Measurements from ENCODE around the gene ZFAND2B.

Gene ZFAND2B, protein sequence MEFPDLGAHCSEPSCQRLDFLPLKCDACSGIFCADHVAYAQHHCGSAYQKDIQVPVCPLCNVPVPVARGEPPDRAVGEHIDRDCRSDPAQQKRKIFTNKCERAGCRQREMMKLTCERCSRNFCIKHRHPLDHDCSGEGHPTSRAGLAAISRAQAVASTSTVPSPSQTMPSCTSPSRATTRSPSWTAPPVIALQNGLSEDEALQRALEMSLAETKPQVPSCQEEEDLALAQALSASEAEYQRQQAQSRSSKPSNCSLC

DNA sequence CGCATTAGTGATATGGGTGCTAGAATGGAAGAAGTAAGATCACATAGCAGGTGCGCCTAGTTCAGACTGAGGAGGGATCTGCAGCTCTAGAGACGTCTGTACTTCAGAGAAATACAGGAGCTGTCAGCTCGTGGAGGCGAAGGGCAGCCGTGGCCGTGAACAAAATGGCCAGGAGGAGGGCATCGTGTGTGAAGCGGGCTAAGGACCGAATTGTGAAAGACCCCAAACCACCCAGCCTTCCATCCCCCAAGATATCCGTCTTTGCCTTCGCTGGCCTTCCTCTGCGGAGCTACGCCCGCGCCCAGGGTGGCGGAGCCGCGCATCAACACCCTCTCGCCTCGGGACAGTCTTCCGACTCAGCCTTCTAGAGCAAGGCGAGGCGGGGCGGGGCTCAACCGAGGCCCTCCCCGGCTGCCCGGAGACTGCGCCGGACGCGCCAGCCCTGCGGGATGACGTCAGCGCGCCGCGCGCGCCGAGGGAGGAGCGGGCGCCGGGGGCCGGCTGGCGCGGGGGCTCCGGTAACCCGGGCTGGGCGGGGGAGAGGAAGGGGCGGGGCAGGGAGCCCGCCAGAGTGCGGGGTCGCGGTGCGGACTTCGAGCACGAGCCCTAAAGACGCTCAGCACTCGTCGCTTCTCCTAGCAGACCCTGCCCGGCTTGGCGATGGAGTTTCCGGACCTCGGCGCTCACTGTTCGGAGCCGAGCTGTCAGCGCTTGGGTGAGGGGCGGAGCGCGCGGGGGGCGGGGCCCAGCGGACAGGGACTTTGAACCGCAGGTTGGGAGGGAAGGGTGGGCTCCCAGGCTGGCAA, at the start of gene ZFAND2B:
TSS of gene ZFAND2B (plus strand) at position 455 of the 806 bp plus-strand sequence. CDS start at position 661, 206 bp downstream.
- intact Hi-C loops (cut with DNase I), result loop anchor here (2.0 to 5.0 kb wide), 3 partner anchors 30 to 72 kb away; partner anchors contain the start of genes CNPPD1, DNAJB2 and NHEJ1

GRCh38 chr2:219157396-219157795, 49.2 kb upstream of the ZFAND2B start:
- intact Hi-C loops (cut with DNase I), result loop anchor here (5.0 to 10.0 kb wide), 3 partner anchors 100 to 273 kb away; partner anchors contain the start of gene WNT10A
- DNase-seq, result no peak

More for the DNA sequence above, at the start of gene ZFAND2B:
- peak; percentile 85 to 99 (median 97) for DNase-seq

GRCh38 chr2:219158025-219158424, 48.6 kb upstream of the ZFAND2B start:
- no peak for DNase-seq
- intact Hi-C loops (cut with DNase I), result loop anchor here (5.0 to 10.0 kb wide), 3 partner anchors 101 to 273 kb away; partner anchors contain the start of gene WNT10A

DNA sequence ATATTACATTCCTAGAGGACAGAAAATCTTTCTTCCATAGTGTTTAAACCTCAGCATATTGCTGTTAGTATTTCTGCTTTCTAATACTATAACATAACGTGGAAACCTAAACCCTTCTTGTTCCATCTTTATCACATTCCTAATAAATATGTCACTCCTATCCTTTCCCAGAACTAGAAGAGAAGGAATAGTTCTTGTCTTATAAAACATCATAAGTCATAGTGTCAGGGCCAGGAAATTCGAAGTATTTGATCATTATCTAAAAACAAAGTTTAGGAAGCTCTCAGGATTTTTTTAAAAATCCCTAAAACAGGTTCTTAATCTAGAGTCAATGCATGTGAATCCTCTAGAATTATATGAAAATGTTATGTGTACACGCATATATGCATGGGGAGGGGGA, 48.0 kb upstream of the ZFAND2B start:
- DNase-seq, result no peak
- intact Hi-C loops (cut with DNase I), result loop anchor here (5.0 to 10.0 kb wide), 3 partner anchors 101 to 274 kb away; partner anchors contain the start of gene WNT10A

DNA sequence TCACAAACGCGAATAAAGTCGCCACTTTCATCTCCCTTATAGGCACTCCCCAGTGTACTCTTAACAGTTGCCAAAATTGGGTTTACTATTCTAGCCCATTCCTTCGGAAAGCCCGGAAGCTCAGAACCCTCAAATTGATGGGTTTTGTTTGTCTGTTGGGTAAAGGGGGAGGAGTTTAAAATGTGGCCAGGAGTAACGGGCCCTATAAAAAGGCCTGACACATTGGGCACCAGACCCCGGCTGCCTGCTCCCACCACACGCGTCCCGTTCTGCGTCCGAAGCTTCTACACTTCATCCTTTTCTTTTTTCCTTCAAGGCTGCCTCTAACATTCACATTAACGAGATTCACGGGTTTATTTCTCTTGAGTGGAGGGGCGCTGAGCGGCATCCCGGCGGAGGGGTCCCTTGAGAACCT, 46.8 kb upstream of the ZFAND2B start:
- no peak for DNase-seq
- intact Hi-C loops (cut with DNase I), result loop anchor here (5.0 to 10.0 kb wide), 5 partner anchors 48 to 275 kb away; partner anchors contain the start of genes WNT10A and ZFAND2B

DNA sequence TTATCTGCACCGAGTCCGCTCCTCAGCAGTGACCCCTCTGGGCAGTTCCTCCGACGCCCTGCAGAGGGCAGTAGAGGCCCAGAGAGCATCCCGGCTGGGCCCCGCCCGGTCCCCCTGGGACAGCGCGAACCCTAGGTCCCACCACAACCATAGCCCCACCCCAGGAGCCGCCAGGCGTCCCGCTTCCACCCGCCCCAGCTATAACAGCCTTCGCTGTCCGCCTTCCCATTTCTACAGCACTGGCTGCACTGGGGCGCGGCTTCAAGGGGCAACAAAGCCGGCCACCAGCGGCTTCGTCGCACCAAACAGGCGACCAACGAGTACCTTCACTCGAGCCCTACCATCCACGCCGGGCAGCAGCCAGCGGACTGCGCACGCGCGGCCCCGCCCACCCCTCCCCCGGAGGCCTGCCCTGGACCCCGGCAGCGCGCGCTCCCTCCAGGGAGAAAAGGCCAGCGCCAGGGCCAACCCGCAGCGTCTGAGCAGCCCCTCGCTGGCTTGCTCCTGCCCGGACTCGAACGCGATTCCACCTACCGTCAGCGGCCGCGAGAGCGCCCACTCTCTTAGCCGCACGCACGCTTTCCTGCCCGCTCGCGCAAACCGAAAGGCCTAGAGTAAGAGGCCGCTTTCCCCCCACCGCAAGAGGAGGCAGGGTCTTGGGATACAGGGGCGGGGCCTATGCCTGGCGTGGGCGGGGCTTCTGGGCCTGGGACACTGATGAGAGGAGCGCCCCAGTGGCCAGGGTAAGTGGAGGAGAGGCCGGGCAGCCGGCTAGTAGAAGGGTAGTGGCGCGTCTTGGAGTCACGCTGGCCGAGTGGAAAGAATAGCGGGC, 46.2 kb upstream of the ZFAND2B start, which contains the start of gene NHEJ1:
TSS of gene NHEJ1 (minus strand) at position 630 of the 832 bp plus-strand sequence. CDS start 2,453 bp downstream, outside the sequence.
- peak; percentile 93 to 98 (median 96) for DNase-seq
- intact Hi-C loops (cut with DNase I), result loop anchor here (5.0 kb wide), 2 partner anchors 47 to 137 kb away; partner anchors contain the start of gene ZFAND2B

DNA sequence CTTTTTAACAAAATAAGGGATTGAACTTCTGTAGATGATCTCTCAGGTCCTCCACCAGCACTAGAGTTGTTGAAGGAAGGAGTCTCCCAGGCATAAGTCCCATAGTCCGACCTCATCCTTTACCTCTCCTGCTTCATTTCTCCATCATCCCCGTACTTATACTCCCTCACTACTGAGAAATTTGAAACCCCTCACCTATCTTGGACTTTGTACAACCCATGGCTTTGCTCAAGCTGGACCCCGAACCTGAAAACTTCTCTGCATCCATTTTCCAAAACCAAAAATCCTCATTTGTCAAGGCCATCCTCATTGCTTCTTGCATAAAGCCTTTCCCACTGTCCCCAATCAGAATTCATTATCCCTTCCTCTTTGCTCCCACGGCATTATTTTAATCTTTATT, 45.5 kb upstream of the ZFAND2B start:
- no peak for DNase-seq
- intact Hi-C loops (cut with DNase I), result loop anchor here (5.0 kb wide), 2 partner anchors 46 to 136 kb away; partner anchors contain the start of gene ZFAND2B

- intact Hi-C loops (cut with DNase I), result loop anchor here (5.0 kb wide), 2 partner anchors 44 to 134 kb away; partner anchors contain the start of gene ZFAND2B
- no peak for DNase-seq
These were observed 43.4 kb upstream of the ZFAND2B start for GRCh38 chr2:219163156-219163555.

DNA sequence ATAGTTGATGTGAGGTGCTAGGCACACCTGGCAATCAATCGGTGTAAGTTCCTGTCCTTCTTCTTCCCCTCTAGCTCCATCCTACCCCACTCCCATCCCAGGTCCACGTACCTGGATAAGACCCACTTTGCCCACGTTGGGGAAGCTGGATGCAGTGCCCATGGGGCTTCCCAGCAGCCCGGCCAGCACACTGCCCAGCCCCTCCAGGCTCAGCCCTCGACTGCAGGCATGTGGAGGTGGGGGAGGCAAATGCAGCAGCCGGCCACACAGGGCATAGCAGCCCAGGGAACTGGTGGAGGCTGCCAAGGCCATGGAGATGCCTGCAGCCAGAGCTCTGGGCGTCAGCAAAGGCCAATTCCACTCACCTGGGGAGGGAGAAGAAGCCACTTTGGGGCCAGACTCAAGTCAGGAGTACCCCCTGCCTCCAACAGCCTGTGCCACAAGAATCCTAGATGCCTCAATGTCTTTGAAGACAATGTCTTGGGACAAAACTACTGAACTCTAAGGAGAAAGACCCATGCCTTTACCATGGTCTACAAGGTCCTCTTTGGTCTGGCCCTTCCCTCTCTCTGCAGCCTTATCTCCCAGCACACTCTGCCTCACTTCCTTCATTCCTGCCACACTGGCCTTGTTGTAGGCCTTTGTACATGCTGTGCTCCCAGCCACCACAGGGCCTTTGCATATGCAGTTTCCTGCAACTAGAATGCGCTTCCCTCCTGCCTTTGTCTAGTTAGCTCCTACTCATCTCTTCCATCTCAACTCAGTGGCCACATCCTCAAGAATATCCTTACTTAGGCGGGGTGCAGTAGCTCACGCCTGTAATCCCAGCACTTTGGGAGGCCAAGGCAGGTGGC, 41.3 kb upstream of the ZFAND2B start:
- intact Hi-C loops (cut with DNase I), result no loop called here
- DNase-seq, result no peak

- DNase-seq, result peak in 2 of 42 donors; percentile 3 to 9
These were observed 38.6 kb upstream of the ZFAND2B start for GRCh38 chr2:219167997-219168396.

DNA sequence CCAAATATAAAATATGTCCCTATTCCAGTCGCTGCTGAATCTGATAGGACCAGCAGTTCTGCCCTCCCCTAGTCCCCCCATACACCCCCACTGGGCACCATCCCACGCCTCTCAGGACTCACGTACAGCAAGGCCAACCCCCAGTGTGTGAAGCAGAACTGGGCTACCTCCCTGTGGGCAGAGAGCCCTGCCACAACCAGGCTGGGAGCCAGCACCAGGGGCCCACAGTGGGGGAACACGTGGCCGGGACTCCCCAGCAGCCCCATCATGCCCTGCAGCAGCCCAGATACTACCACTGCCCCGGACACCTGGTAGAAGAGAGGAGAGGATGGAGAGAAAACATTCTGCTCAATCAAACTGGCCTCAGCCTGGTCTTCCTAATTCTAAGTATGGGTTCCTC, 38.1 kb upstream of the ZFAND2B start:
- DNase-seq, result peak in 8 of 42 donors; percentile 15 to 50 (median 30)
- intact Hi-C loops (cut with DNase I), result no loop called here

More at GRCh38 chr2:219167997-219168396, 38.6 kb upstream of the ZFAND2B start:
- intact Hi-C loops (cut with DNase I), result no loop called here

GRCh38 chr2:219168932-219169331, 37.6 kb upstream of the ZFAND2B start:
- peak in 1 of 42 donors; percentile 29 for DNase-seq
- intact Hi-C loops (cut with DNase I), result no loop called here

- DNase-seq, result peak in 2 of 42 donors; percentile 1 to 30
- intact Hi-C loops (cut with DNase I), result loop anchor here (10.0 kb wide), 2 partner anchors 215 to 765 kb away; partner anchors contain the start of gene DNPEP
These were observed 36.5 kb upstream of the ZFAND2B start, which contains the start of gene SLC23A3 for GRCh38 chr2:219169930-219170654. Gene SLC23A3, minus strand, starts transcription at chr2:219170029. Its CDS starts 45 bp downstream, at chr2:219169984.

DNA sequence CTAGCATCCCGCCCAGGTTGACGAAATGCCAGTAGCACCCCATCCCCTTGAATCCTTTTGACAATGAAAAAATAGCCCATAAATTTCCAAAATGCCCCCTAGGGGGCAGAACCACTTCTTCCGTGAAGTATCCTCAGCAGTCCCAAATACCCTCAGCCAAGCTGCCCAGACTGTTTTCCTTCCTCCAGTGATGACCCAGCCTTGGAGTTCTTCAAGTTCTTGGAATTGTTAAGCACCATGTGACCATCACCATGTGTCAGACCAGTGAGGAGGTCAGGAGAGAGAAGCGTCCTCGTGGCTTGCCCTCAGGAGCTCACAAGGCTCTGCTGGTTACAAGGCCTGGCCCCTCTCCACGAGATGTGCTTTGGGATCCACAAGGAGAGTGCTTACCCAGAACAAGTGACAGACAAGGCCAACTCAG, 35.3 kb upstream of the ZFAND2B start:
- intact Hi-C loops (cut with DNase I), result loop anchor here (10.0 kb wide), 2 partner anchors 214 to 766 kb away; partner anchors contain the start of gene DNPEP

GRCh38 chr2:219172231-219173154, 34.1 kb upstream of the ZFAND2B start:
- intact Hi-C loops (cut with DNase I), result loop anchor here (10.0 kb wide), 2 partner anchors 212 to 768 kb away; partner anchors contain the start of gene DNPEP
- peak in 2 of 42 donors; percentile 32 to 40 for DNase-seq

More for the DNA sequence above, 35.3 kb upstream of the ZFAND2B start:
- DNase-seq, result peak in 27 of 42 donors; percentile 13 to 79 (median 41)
